ENCODE results near the gene FN1. TPM values are rescaled to one million over a fixed set of nuclear protein-coding genes. Genes with fewer than 3 reads are reported as not detected.

The FN1 gene
- total and polyA plus RNA-seq, 5 donors from 2014 or later, result 0.45 to 0.89 (median 0.78) TPM; not detected in 1

DNA sequence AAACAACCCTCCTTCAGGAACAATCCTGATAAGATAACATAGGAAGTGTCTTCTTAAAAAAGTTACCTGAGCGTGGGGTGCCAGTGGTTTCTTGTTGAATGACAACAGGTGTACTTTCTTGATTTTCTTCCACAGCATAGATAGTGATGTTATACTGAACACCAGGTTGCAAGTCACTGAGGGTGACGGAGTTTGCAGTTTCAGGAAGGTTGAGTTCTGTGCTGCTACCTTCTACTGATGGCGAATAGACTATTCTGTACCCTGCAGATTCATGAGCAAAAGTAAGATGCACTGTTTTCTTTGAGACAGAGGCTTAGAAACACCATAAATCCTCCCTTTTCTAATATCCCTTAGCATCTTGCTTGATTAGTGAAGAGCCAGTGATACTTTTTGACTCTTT lies 28.8 kb downstream of the FN1 start:
- DNase-seq (no peak), ATAC-seq (ENCODE audit: low read depth in 2 of 2) (no peak)
- Mint-ChIP-seq H3K36me3 (no peaks in the 10 kb centered on the region), H3K27ac (no peak overlapping the region), H3K4me1 (no peaks in the 10 kb centered on the region), H3K9me3 (peaks cover 0 to 2% (median 0%) of the 10 kb centered on the region in 7 donors), H3K4me3 (no peak overlapping the region), H3K27me3 (no peaks in the 10 kb centered on the region)
- Histone ChIP-seq H3K9me3 (ENCODE audit: control insufficient read depth in 2 of 2, low read length in 2 of 2) (no peaks in the 10 kb centered on the region), H3K27ac (ENCODE audit: insufficient read depth, low read length, poor library complexity, severe bottlenecking) (no peak overlapping the region), H3K36me3 (ENCODE audit: control insufficient read depth, insufficient read depth, low read length) (no peaks in the 10 kb centered on the region), H3K4me3 (ENCODE audit: low read depth, low read length) (no peak overlapping the region), H3K4me1 (ENCODE audit: control insufficient read depth, insufficient read depth, low read length, poor library complexity, severe bottlenecking) (no peaks in the 10 kb centered on the region), H3K27me3 (ENCODE audit: control insufficient read depth, insufficient read depth, low read length) (no peaks in the 10 kb centered on the region)

DNA sequence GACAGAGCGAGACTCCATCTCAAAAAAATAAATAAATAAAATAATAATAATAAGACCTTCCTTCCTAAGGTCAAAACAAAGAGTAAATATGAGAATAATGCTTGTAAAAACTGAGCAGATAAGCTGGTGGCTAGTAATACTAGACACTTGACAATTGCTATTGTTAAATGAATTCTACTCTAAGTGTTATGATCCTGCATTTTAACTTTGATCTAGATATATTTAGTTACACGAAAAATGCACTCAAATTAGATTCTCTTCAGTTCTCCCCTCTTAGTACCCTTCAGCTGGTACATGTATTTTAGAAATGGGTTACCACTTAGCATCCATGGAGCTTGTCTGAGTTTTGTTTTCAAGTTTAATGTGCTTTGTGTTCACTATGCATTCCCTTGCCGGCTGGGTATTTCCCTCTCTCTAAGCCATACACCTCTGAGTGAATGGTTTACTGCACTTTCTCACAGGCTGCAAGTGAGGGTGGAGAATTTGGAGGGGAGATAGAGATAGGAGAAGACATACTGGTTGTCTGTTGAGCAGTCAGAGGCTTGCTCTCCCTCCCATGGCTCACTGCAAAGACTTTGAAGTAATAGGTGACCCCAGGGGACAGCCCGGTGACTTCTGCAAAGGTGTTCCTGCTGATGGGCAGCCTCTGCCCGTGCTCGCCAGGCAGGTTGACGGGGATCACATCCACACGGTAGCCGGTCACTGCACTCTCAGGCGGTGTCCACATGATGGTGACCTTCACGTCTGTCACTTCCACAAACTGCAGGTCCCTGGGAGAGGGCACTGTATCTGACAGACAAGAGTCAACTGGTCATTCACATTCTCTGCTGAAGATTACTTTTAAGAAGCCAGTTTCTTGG lies 29.9 kb downstream of the FN1 start:
- Histone ChIP-seq H3K27me3 (ENCODE audit: control insufficient read depth, insufficient read depth, low read length) (no peaks in the 10 kb centered on the region), H3K4me1 (ENCODE audit: control insufficient read depth, insufficient read depth, low read length, poor library complexity, severe bottlenecking) (no peaks in the 10 kb centered on the region), H3K36me3 (ENCODE audit: control insufficient read depth, insufficient read depth, low read length) (no peaks in the 10 kb centered on the region), H3K27ac (ENCODE audit: insufficient read depth, low read length, poor library complexity, severe bottlenecking) (no peak overlapping the region), H3K9me3 (ENCODE audit: control insufficient read depth in 2 of 2, low read length in 2 of 2) (no peaks in the 10 kb centered on the region), H3K4me3 (ENCODE audit: low read depth, low read length) (no peak overlapping the region)
- Mint-ChIP-seq H3K4me1 (no peaks in the 10 kb centered on the region), H3K27me3 (no peaks in the 10 kb centered on the region), H3K36me3 (no peaks in the 10 kb centered on the region), H3K4me3 (no peak overlapping the region), H3K27ac (no peak overlapping the region), H3K9me3 (peaks cover 0 to 2% (median 0%) of the 10 kb centered on the region in 7 donors)
- ATAC-seq (ENCODE audit: low read depth in 2 of 2) (no peak), DNase-seq (no peak)

DNA sequence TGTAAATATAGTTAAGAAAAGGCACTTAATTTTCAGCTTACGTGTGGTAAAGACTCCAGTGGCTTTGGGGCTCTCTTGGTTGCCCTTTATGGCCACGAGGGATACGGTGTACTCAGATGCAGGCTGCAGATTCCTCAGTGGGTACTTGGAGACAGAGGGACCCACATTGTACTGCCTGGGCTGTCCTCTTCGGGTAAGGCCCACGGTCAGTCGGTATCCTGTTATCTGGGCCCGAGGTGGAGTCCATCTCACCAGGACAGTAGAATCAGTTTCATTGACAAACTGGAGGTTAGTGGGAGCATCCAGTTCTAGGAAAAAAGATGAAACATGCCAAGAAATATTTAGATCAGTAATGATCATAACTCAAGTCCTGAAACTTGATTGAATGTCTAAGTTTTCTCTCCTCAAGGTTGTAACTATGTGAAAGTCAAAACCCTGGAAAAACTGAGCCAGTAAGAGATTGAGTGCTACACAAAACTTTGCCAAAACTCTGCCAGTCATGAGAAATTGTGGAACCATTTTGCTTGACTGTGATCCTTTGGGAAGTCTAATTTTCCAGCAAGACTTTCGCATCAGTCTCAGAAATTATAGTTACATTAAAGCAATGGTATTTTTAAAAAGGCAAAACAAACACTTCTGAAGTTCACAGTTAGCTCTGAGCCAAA lies 31.4 kb downstream of the FN1 start:
- no peak overlapping the region for H3K27ac Mint-ChIP-seq
- no peaks in the 10 kb centered on the region for H3K4me1 Mint-ChIP-seq
- no peak for ATAC-seq (ENCODE audit: low read depth in 2 of 2)

DNA sequence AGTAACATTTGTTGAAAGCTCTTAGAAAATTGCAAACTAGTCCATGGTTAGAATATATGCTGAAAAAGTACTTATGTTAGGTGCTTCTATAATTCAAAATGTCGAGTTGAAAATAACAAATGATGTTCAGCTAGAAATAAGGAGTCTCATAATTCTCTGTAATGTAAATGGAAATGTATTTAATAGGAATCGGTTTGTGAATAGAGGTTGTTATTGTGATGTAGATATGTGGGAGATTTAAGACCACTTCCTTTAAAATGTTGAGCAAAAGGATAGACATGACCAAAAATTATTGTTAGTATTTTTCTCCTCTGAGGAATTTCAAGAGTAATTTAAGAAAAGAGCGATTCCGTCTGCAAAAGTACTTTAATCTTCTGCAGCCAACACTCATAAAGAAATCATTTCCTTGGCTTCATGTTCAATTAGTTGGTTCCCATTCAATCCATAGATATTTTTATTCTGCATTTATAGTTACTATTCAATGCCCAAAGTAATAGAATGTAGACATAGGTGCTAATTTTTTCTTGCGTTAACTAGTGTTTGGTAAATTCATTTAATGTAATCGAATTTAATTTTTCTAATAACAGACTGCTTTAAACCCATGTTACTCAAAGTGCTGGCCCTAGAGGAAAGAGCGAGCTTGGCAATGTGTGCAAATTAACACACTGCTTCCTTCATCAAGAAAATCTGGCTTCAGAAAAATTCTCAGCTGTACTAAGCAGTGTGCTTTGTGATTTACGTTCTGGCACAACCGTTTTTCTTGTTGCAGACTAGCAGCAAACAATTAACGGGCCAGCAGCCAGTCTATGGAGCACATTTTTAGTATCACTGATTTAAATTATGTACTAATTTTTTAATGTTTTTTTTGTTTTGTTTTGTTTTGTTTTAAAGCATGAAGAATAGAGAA lies 32.2 kb downstream of the FN1 start:
- H3K4me3 Mint-ChIP-seq, result no peak overlapping the region
- Histone ChIP-seq H3K27me3 (ENCODE audit: control insufficient read depth, insufficient read depth, low read length) (peaks cover 1% of the 10 kb centered on the region), H3K27ac (ENCODE audit: insufficient read depth, low read length, poor library complexity, severe bottlenecking) (no peak overlapping the region), H3K4me1 (ENCODE audit: control insufficient read depth, insufficient read depth, low read length, poor library complexity, severe bottlenecking) (no peaks in the 10 kb centered on the region), H3K36me3 (ENCODE audit: control insufficient read depth, insufficient read depth, low read length) (no peaks in the 10 kb centered on the region), H3K4me3 (ENCODE audit: low read depth, low read length) (no peak overlapping the region), H3K9me3 (ENCODE audit: control insufficient read depth in 2 of 2, low read length in 2 of 2) (no peaks in the 10 kb centered on the region)
- ATAC-seq (ENCODE audit: low read depth in 2 of 2) (no peak), DNase-seq (no peak)
- H3K27me3 Mint-ChIP-seq, result no peaks in the 10 kb centered on the region
- H3K27ac Mint-ChIP-seq, result no peak overlapping the region
- H3K4me1 Mint-ChIP-seq, result no peaks in the 10 kb centered on the region
- peaks cover 0 to 2% (median 0%) of the 10 kb centered on the region in 7 donors for H3K9me3 Mint-ChIP-seq
- H3K36me3 Mint-ChIP-seq, result no peaks in the 10 kb centered on the region

More for the DNA sequence above, 31.4 kb downstream of the FN1 start:
- H3K4me3 ChIP-seq (ENCODE audit: low read depth, low read length), result no peak overlapping the region
- no peaks in the 10 kb centered on the region for H3K36me3 ChIP-seq (ENCODE audit: control insufficient read depth, insufficient read depth, low read length)
- H3K27ac ChIP-seq (ENCODE audit: insufficient read depth, low read length, poor library complexity, severe bottlenecking), result no peak overlapping the region
- no peaks in the 10 kb centered on the region for H3K9me3 ChIP-seq (ENCODE audit: control insufficient read depth in 2 of 2, low read length in 2 of 2)
- H3K27me3 Mint-ChIP-seq, result no peaks in the 10 kb centered on the region
- H3K9me3 Mint-ChIP-seq, result peaks cover 0 to 2% (median 0%) of the 10 kb centered on the region in 7 donors
- H3K4me1 ChIP-seq (ENCODE audit: control insufficient read depth, insufficient read depth, low read length, poor library complexity, severe bottlenecking), result no peaks in the 10 kb centered on the region
- H3K36me3 Mint-ChIP-seq, result no peaks in the 10 kb centered on the region
- H3K4me3 Mint-ChIP-seq, result no peak overlapping the region
- no peaks in the 10 kb centered on the region for H3K27me3 ChIP-seq (ENCODE audit: control insufficient read depth, insufficient read depth, low read length)
- DNase-seq, result no peak

DNA sequence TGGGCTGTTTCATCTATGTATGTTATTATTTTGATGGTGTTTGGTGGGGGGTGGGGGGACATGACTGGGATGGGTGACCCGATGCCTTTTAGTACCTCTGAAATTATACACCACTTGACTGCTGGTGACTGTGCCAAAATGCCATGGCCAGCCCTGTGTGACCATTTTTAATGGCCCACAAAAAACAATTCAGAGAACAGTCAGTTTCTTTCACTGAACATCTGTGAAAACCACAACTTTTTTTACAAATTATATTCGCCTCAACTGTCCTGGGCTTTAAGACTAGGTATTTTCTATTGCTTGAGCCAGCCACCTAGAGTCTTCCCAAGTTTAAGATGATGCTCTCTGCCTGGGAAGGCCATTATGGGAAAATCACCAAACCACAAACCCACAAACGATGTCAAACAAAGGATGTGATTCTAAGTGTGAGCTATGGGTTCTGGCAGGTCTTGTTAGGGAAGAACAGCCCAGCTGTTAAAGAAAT lies 33.9 kb downstream of the FN1 start:
- H3K4me1 ChIP-seq (ENCODE audit: control insufficient read depth, insufficient read depth, low read length, poor library complexity, severe bottlenecking), result no peaks in the 10 kb centered on the region
- H3K36me3 ChIP-seq (ENCODE audit: control insufficient read depth, insufficient read depth, low read length), result no peaks in the 10 kb centered on the region
- Mint-ChIP-seq H3K4me3 (no peak overlapping the region), H3K9me3 (no peaks in the 10 kb centered on the region), H3K4me1 (no peaks in the 10 kb centered on the region), H3K27ac (no peak overlapping the region), H3K27me3 (no peaks in the 10 kb centered on the region), H3K36me3 (no peaks in the 10 kb centered on the region)
- peaks cover 1% of the 10 kb centered on the region for H3K27me3 ChIP-seq (ENCODE audit: control insufficient read depth, insufficient read depth, low read length)
- H3K27ac ChIP-seq (ENCODE audit: insufficient read depth, low read length, poor library complexity, severe bottlenecking), result no peak overlapping the region
- DNase-seq (no peak), ATAC-seq (ENCODE audit: low read depth in 2 of 2) (no peak)
- H3K4me3 ChIP-seq (ENCODE audit: low read depth, low read length), result no peak overlapping the region
- H3K9me3 ChIP-seq (ENCODE audit: control insufficient read depth in 2 of 2, low read length in 2 of 2), result no peaks in the 10 kb centered on the region

DNA sequence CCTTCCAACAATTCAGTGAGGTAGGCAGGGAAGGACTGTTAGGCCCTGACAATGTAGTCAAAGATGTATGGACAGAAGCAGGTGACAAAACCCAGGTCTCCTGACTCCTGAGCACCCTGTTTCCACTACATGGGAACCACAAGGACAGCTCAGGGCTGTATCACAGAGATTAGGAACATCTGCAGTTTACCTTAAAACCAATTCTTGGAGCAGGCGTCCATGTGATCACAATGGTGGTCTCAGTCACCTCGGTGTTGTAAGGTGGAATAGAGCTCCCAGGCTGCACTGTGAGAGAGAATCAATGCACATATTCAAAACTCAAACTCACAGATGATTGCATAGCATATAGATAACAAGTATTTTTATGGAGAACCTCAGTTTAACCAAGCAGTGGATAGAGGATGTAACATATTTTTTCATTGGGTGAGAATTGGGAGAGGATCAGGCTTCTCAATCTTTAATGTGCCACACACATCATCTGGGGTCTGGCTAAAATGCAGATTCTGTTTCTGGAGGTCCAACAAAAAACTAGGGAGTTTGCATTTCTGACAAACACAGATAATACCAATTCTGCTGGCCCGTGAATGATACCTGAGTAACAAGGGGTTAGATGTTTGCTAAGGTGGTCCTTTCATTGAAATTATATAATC lies 36.7 kb downstream of the FN1 start:
- DNase-seq (no peak), ATAC-seq (ENCODE audit: low read depth in 2 of 2) (no peak)
- Histone ChIP-seq H3K27me3 (ENCODE audit: control insufficient read depth, insufficient read depth, low read length) (peaks cover 1% of the 10 kb centered on the region), H3K27ac (ENCODE audit: insufficient read depth, low read length, poor library complexity, severe bottlenecking) (no peak overlapping the region), H3K4me3 (ENCODE audit: low read depth, low read length) (no peak overlapping the region), H3K4me1 (ENCODE audit: control insufficient read depth, insufficient read depth, low read length, poor library complexity, severe bottlenecking) (no peaks in the 10 kb centered on the region), H3K9me3 (ENCODE audit: control insufficient read depth in 2 of 2, low read length in 2 of 2) (no peaks in the 10 kb centered on the region), H3K36me3 (ENCODE audit: control insufficient read depth, insufficient read depth, low read length) (no peaks in the 10 kb centered on the region)
- Mint-ChIP-seq H3K27me3 (peaks cover 9% of the 10 kb centered on the region), H3K36me3 (no peaks in the 10 kb centered on the region), H3K4me1 (no peaks in the 10 kb centered on the region), H3K27ac (no peak overlapping the region), H3K9me3 (no peaks in the 10 kb centered on the region), H3K4me3 (no peak overlapping the region)

DNA sequence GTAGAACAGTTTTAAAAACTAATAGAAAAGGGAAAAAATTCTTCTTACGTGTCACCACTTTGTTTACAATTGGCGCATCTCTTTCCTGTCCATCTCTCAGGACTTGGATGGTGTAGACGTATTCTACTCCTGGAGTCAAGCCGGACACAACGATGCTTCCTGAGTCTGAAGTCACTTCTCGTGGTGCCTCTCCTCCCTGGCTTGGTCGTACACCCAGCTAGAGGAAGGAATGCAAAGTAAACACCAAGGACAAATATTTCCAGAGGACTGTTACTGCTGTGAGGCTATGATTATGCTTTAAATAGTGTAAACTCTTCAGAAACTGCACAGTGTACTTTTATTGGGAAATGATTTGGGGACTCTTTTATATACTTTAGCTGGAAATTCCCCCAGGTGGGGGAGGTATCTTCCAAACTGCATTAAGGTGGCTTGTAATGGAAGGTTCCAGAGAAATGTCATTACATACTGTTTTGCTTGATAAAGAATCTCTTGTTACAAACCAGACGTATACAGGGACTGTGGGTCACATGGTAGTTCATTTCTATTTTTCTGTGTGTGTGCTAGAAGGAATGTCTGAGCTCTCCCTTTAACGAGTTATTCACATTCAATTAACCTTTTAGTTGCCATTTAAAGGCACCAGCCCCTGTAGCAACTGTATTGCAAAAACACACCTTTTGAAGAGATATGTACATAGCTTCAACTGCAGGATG lies 38.1 kb downstream of the FN1 start:
- Histone ChIP-seq H3K27me3 (ENCODE audit: control insufficient read depth, insufficient read depth, low read length) (peaks cover 1% of the 10 kb centered on the region), H3K4me1 (ENCODE audit: control insufficient read depth, insufficient read depth, low read length, poor library complexity, severe bottlenecking) (no peaks in the 10 kb centered on the region), H3K27ac (ENCODE audit: insufficient read depth, low read length, poor library complexity, severe bottlenecking) (no peak overlapping the region), H3K4me3 (ENCODE audit: low read depth, low read length) (no peak overlapping the region), H3K36me3 (ENCODE audit: control insufficient read depth, insufficient read depth, low read length) (no peaks in the 10 kb centered on the region), H3K9me3 (ENCODE audit: control insufficient read depth in 2 of 2, low read length in 2 of 2) (no peaks in the 10 kb centered on the region)
- Mint-ChIP-seq H3K27ac (peak overlapping the region in 1 of 3 donors; percentile 78), H3K36me3 (no peaks in the 10 kb centered on the region), H3K9me3 (no peaks in the 10 kb centered on the region), H3K27me3 (peaks cover 9% of the 10 kb centered on the region), H3K4me1 (no peaks in the 10 kb centered on the region), H3K4me3 (no peak overlapping the region)
- ATAC-seq (ENCODE audit: low read depth in 2 of 2) (no peak), DNase-seq (no peak)
